Loucy (cell line): ENCODE results near the gene ATP8A2.

Source experiments
- EZH2phosphoT487 ChIP-seq: fragments of 200-600 bp; IDR thresholded peaks from 2 replicates; pipeline ENCODE4 v1.6.1; 2018; ENCODE audit warnings: antibody characterized with exemption, mild to moderate bottlenecking, moderate library complexity, borderline replicate concordance
- TF ChIP-seq, protein P1 (sequence below): fragments of 200-600 bp; sonication (generic); conservative IDR thresholded peaks from 2 replicates; pipeline ENCODE4 v1.5.1; 2014; ENCODE audit warnings: mild to moderate bottlenecking, antibody characterized with exemption, low read length

DNA sequence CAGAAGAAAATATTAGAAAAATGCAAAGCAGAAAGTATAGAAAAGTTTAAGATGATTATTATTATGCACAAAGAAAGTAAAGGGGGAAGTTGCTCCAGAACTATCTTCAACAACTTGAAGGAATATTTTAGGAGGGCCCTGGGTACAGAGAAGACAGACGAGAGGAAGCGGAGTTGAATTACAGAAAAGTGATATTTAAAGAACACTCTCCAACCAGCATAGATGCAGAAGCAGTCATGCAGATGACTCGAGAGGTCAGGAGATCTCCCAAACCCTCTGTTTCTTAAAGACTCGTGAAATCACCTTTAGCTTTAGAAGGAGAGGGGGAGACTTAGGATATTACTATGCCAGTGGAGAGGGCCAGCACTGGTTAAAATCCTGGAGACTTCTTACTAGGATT lies 688.6 kb downstream of the ATP8A2 start:
- TF ChIP-seq, protein P1, sequence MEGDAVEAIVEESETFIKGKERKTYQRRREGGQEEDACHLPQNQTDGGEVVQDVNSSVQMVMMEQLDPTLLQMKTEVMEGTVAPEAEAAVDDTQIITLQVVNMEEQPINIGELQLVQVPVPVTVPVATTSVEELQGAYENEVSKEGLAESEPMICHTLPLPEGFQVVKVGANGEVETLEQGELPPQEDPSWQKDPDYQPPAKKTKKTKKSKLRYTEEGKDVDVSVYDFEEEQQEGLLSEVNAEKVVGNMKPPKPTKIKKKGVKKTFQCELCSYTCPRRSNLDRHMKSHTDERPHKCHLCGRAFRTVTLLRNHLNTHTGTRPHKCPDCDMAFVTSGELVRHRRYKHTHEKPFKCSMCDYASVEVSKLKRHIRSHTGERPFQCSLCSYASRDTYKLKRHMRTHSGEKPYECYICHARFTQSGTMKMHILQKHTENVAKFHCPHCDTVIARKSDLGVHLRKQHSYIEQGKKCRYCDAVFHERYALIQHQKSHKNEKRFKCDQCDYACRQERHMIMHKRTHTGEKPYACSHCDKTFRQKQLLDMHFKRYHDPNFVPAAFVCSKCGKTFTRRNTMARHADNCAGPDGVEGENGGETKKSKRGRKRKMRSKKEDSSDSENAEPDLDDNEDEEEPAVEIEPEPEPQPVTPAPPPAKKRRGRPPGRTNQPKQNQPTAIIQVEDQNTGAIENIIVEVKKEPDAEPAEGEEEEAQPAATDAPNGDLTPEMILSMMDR, result no peak
- TF ChIP-seq EZH2phosphoT487, result no peak
